Thyroid gland (tissue), 4 donors: ENCODE results near the gene BGN. TPM values are rescaled to one million over a fixed set of nuclear protein-coding genes. Genes with fewer than 3 reads are reported as not detected.

Experiments used
- DNase-seq, 2 donors: peaks; one replicate each; pipeline ENCODE4 v3.0.0-alpha.2; 2019
- H3K27ac ChIP-seq, 3 donors: fragments of 200-600 bp; sonication (generic); 1 replicate in 2 of 3; 2 replicates in 1 of 3; pipeline ENCODE4 v1.5.1; 2016 to 2019; ENCODE audit warnings: mild to moderate bottlenecking in 1 of 3, moderate library complexity in 1 of 3
- H3K27me3 ChIP-seq: fragments of 200-600 bp; sonication (generic); one replicate; pipeline ENCODE4 v1.5.1; 2019
- H3K36me3 ChIP-seq, 2 donors: fragments of 200-600 bp; sonication (generic); one replicate each; pipeline ENCODE4 v1.5.1; 2016 to 2019
- H3K4me1 ChIP-seq, 2 donors: fragments of 200-600 bp; sonication (generic); one replicate each; pipeline ENCODE4 v1.5.1; 2017 to 2019
- H3K4me3 ChIP-seq, 3 donors: fragments of 200-600 bp; sonication (generic); replicated peaks in 1 of 3; 1 replicate in 2 of 3; 2 replicates in 1 of 3; pipeline ENCODE4 v1.5.1; 2016; ENCODE audit warnings: mild to moderate bottlenecking in 1 of 3
- H3K9me3 ChIP-seq: fragments of 200-600 bp; sonication (generic); one replicate; pipeline ENCODE4 v1.5.1; 2017
- POLR2A ChIP-seq, 2 donors: fragments of 450-650 bp; IDR thresholded peaks; one replicate each; pipeline ENCODE4 v1.6.1; 2017; ENCODE audit warnings: antibody characterized with exemption in 2 of 2, mild to moderate bottlenecking in 2 of 2, moderate library complexity in 1 of 2
- WGBS, 2 donors: methylation state at CpG; one replicate each; pipeline ENCODE4 v1.1.5; 2017; 5-methylcytosine and 5-hydroxymethylcytosine counted together
- intact Hi-C: fragments of 100-400 bp; cut with DNase I; formaldehyde crosslinking; loops from one replicate; pipeline ENCODE4 v1.15.1; 2023
- total RNA-seq, 4 donors: library from RNA; depleted of rRNA; stranded (reverse); fragments of >200 nt; gene quantifications; one replicate each; pipeline ENCODE4 v1.2.3, GENCODE V29; 2016
- TF ChIP-seq, protein P1 (sequence below), 6 experiments: fragments of 200-600 bp in 3 of 6; fragments of 450-650 bp in 3 of 6; sonication (generic) in 3 of 6; IDR thresholded peaks; one replicate each; pipeline ENCODE4 v1.5.1; 2016 to 2019; ENCODE audit warnings: antibody characterized with exemption in 6 of 6, mild to moderate bottlenecking in 2 of 6, inconsistent platforms in 1 of 6, moderate library complexity in 1 of 6

The BGN gene
- total RNA-seq, 4 donors from 2014 or later = 51.0 to 84.0 (median 68.6) TPM

DNA sequence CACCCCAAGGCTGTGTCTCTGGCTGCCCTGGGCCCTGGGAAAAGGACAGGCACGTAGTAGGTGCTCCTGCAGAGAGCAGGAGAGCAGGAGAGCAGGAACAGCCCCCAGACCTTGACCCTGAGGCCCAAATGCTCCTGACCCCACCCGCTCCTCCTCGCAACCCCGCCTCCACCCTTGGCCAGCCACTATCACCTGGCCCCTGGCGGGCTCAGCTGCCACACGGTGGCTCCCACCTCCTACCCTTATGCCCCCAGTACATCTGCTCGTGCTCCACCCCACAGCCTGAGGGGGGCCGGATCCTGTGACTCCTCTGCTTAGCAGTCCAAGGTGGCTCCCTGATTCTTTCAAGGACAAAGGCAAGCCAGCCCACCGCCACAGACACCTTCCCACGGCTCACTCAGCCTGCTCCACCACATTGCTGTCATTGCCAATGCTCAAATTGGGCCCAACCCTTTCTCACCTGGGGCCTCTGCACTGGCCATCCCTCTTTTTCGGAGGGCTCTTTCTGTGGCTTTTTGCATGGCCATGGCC, 19.0 kb upstream of the BGN start:
- no peak overlapping the region for H3K4me3 ChIP-seq
- no peaks in the 10 kb centered on the region for H3K27me3 ChIP-seq
- TF ChIP-seq, protein P1, sequence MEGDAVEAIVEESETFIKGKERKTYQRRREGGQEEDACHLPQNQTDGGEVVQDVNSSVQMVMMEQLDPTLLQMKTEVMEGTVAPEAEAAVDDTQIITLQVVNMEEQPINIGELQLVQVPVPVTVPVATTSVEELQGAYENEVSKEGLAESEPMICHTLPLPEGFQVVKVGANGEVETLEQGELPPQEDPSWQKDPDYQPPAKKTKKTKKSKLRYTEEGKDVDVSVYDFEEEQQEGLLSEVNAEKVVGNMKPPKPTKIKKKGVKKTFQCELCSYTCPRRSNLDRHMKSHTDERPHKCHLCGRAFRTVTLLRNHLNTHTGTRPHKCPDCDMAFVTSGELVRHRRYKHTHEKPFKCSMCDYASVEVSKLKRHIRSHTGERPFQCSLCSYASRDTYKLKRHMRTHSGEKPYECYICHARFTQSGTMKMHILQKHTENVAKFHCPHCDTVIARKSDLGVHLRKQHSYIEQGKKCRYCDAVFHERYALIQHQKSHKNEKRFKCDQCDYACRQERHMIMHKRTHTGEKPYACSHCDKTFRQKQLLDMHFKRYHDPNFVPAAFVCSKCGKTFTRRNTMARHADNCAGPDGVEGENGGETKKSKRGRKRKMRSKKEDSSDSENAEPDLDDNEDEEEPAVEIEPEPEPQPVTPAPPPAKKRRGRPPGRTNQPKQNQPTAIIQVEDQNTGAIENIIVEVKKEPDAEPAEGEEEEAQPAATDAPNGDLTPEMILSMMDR (IDR thresholded peaks at IDR 0.05) = no peak
- no peak for TF ChIP-seq POLR2A (IDR thresholded peaks at IDR 0.05)
- no peak overlapping the region for H3K27ac ChIP-seq
- no peaks in the 10 kb centered on the region for H3K36me3 ChIP-seq
- H3K4me1 ChIP-seq = peaks cover 0 to 5% of the 10 kb centered on the region in 2 donors
- whole genome bisulfite sequencing, 2 donors = 87 to 95% methylated on average over 10 of the region's 11 CpGs
- intact Hi-C loops = no loop called here
- DNase-seq = no peak
- no peaks in the 10 kb centered on the region for H3K9me3 ChIP-seq

DNA sequence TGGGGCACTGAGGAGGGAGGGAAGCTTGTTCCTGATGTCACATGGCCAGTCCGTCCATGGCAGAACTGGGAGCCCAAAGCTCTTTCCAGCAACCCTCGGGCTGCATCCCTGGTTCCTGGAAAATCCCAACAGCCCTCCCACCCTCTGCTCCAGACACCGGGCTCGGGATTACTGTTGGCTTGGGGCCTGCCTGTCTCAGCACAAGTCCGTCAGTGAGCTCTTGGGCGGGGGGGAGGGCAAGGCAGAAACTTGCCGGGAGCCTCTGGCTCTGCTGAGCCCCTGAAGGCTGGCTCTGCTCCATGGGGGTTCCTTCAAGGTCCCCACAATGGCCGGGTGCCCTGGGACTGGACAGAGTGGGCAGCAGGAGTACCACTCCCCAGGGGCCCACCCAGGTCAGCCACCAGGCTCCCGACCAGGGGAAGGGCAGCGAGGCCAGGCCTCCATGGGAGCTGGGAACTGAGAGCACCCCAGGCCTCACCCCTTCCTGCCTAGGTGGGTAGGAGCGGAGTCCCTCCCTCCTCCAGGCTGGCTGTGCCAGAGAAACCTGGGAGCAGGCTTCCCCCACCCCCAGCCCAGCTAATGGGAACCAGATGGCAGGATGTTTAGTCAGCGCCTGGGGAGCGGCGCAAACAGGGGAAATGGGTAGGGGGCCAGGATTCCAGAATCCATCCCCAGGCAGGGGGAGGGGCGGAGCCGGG, 18.0 kb upstream of the BGN start:
- peak overlapping the region in 2 of 3 donors; percentile 24 to 46 for H3K27ac ChIP-seq
- H3K4me3 ChIP-seq = no peak overlapping the region
- TF ChIP-seq, protein P1 (IDR thresholded peaks at IDR 0.05) = no peak
- no peak for TF ChIP-seq POLR2A (IDR thresholded peaks at IDR 0.05)
- no peak for DNase-seq
- no peaks in the 10 kb centered on the region for H3K9me3 ChIP-seq
- H3K27me3 ChIP-seq = no peaks in the 10 kb centered on the region
- peaks cover 0 to 5% of the 10 kb centered on the region in 2 donors for H3K4me1 ChIP-seq
- intact Hi-C loops = no loop called here
- no peaks in the 10 kb centered on the region for H3K36me3 ChIP-seq
- WGBS, 2 donors = 85% methylated on average over 6 of the region's 16 CpGs; no CpG with 5 or more reads in 1 of the 2 donors

DNA sequence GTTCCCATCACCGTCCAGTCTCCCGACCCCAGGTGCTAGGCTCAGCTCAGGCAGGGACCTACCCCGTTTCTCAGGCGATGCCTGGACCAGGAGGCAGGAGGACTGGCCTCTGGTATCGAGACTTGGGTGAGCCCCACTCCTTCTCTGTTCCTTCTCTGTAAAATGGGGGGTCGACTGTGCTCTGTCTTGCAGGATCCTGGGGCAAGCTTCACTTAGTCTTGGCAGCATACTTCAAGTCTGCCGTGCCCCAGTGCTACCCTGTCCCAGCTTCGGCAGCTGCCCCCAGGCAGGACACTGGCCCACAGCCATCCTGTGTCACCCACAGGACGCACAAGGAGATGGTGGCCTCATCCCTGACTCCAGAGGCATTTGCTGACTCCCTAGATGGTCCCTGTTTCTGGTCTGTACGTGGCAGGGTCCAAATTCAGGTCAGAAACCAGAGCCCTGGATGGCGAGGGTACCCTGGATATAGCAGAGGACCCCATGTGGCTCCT, 17.4 kb upstream of the BGN start:
- DNase-seq = no peak
- Histone ChIP-seq H3K4me1 (peaks cover 0 to 5% of the 10 kb centered on the region in 2 donors), H3K36me3 (no peaks in the 10 kb centered on the region), H3K4me3 (no peak overlapping the region), H3K9me3 (no peaks in the 10 kb centered on the region), H3K27me3 (no peaks in the 10 kb centered on the region), H3K27ac (peak overlapping the region in 2 of 3 donors; percentile 24 to 46)
- no peak for TF ChIP-seq POLR2A (IDR thresholded peaks at IDR 0.05)
- TF ChIP-seq, protein P1 (IDR thresholded peaks at IDR 0.05) = no peak
- intact Hi-C loops = no loop called here
- WGBS, 2 donors = 40% methylated on average over 2 of the region's 11 CpGs; no CpG with 5 or more reads in 1 of the 2 donors

DNA sequence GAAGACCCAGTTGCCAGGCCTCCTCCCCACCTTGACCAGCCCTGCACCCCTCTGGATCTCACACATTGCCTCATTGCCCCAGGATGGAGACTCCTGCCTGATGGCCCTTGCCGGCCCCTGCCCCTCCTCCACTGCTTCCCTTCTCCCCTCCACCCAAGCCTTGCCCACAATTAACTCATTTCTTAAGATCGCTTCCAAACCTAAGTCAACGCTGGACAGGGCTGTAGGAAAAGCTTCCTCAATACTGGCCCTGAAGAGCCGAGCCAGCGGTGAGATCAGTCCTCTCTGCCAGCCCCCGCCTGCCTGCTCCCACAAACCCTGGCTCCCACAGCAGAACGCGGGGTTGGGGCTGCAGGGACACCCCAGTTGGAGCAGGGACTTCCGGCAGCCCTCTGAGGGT, 16.9 kb upstream of the BGN start:
- H3K9me3 ChIP-seq = no peaks in the 10 kb centered on the region
- no peaks in the 10 kb centered on the region for H3K27me3 ChIP-seq
- intact Hi-C loops = no loop called here
- H3K36me3 ChIP-seq = no peaks in the 10 kb centered on the region
- TF ChIP-seq, protein P1 (IDR thresholded peaks at IDR 0.05) = no peak
- TF ChIP-seq POLR2A (IDR thresholded peaks at IDR 0.05) = no peak
- peaks cover 0 to 5% of the 10 kb centered on the region in 2 donors for H3K4me1 ChIP-seq
- no peak overlapping the region for H3K4me3 ChIP-seq
- DNase-seq = no peak
- 65 to 68% methylated on average over 5 to 9 of the region's 9 CpGs for WGBS, 2 donors
- no peak overlapping the region for H3K27ac ChIP-seq

DNA sequence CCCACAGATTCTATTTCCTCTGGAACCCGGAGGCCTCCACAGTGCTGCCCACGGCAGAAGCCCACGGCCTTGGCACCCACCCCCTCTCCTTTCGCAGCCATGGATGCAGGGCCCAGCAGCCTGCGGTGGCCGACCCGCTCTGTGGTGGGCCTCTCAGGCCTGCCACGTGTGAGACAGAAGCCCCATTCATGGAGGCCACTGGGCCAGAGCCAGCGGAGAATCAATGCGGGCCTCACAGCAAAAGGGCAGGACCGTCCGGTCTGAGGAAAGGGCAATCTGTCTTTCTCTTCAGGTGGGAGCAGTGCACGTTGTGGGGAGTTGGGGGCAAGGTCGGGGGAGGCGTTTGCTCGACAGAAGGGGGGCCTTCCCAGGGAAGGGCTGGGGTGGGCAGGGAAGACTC, 16.0 kb upstream of the BGN start:
- intact Hi-C loops = no loop called here
- WGBS, 2 donors = no CpG with 5 or more reads among the region's 16 CpGs
- no peak for DNase-seq
- Histone ChIP-seq H3K4me3 (no peak overlapping the region), H3K27ac (no peak overlapping the region), H3K36me3 (no peaks in the 10 kb centered on the region), H3K27me3 (no peaks in the 10 kb centered on the region), H3K4me1 (peaks cover 0 to 5% of the 10 kb centered on the region in 2 donors), H3K9me3 (no peaks in the 10 kb centered on the region)
- TF ChIP-seq, protein P1 (IDR thresholded peaks at IDR 0.05) = no peak
- TF ChIP-seq POLR2A (IDR thresholded peaks at IDR 0.05) = no peak
